ENCODE data around the gene GPR155. TPM values are rescaled to one million over a fixed set of nuclear protein-coding genes. Genes with fewer than 3 reads are reported as not detected.
"Not testable (repeated sequence)": the region's sequence is repeated elsewhere in the genome, so short reads cannot be mapped to it uniquely, and the experiment has no call there.

The GPR155 gene
- total and polyA plus RNA-seq, 2 experiments from 2014 or later = 1.2 to 1.3 TPM

DNA sequence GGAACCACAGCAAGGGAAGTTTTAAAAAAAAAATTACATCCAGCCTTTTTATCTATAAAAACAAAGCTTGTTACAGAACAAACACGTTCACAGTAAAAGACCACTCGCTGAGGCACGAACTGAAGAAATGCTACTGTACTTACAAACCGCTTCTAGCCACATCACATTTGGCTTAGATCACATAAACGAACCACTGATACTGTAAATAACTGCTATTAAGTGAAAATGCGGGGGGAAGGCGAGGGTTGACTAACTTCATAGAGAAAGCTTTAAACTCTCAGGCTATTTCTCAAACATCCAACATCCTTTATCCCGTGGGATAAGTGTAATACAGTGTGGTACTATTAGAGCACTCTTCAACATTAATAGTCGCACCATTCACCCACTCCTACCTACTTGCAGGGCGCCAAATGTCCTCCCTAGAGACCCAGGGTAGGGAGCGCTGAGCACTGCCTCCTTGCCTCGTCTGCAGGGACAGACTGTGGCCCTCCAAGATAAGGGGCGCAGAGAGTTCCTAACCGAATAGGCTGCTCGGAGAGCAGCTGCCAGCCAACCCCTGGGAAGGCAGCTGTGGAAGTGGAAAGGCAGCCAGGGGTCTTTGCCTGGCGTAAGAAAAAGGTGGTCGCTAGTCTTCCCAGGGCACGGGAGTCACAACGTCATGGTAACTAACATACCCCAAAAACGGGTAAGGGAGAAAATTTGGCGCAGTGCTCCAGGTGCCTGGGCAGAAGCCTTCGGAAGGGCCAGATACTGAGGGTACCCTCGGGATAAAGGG is 854 bp downstream of the GPR155 start (continued):
- TF ChIP-seq ZNF462 (CRISPR knock-in tag; IDR thresholded peaks at IDR 0.05) = no peak

DNA sequence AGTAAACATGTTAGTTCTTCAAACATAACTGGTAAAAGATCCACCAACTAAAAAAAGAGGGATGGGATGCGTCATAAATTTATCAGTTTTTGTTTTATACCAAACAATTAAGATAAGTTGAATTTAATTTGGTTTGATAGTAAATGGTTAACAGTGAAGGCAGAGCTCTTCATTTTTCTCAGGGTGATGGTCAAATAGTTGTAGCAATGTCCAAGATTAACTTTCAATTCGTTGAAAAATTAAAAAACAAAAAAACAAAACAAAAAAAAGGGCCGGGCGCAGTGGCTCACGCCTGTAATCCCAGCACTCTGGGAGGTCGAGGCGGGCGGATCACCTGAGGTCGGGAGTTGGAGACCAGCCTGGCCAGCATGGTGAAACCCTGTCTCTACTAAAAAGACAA is 1.8 kb downstream of the GPR155 start:
- ATAC-seq; H3K4me1 Mint-ChIP-seq; H3K9me2 ChIP-seq (ENCODE audit: insufficient read depth); H3K27ac Mint-ChIP-seq; H3F3A ChIP-seq (replicated peaks; ENCODE audit: low read depth); H3K4me1 ChIP-seq (ENCODE audit: insufficient read depth); H3K27ac ChIP-seq (ENCODE audit: low read depth); H3K4me3 Mint-ChIP-seq; H4K20me1 ChIP-seq (replicated peaks; ENCODE audit: insufficient read depth); H3K9me3 Mint-ChIP-seq; H3K4me2 ChIP-seq; H3K4me3 ChIP-seq; H3K36me3 ChIP-seq (ENCODE audit: insufficient read depth); H2AFZ ChIP-seq; DNase-seq (ENCODE audit: low spot score); H3K36me3 Mint-ChIP-seq (ENCODE audit: low read depth); H3K79me2 ChIP-seq (replicated peaks; ENCODE audit: insufficient read depth): not testable (repeated sequence)
- H3K27me3 ChIP-seq (ENCODE audit: insufficient read depth) = peaks cover 22% of the 10 kb centered on the region
- peaks cover 16% of the 10 kb centered on the region for H3K27me3 Mint-ChIP-seq (ENCODE audit: insufficient read depth, low read depth, poor library complexity)

GRCh38 chr2:174484573-174484972 is 2.3 kb downstream of the GPR155 start:
- ATAC-seq = no peak
- no peak overlapping the region for H3K4me2 ChIP-seq
- peaks cover 15% of the 10 kb centered on the region for H3K27me3 Mint-ChIP-seq (ENCODE audit: insufficient read depth, low read depth, poor library complexity)
- TF ChIP-seq EZH2phosphoT487 (IDR thresholded peaks at IDR 0.05; ENCODE audit: unreplicated experiment) (no peak), ZNF114 (CRISPR knock-in tag; IDR thresholded peaks at IDR 0.05) (no peak), EZH2 (IDR thresholded peaks at IDR 0.05; ENCODE audit: low read depth, unreplicated experiment) (no peak), POLR2AphosphoS5 (IDR thresholded peaks at IDR 0.05; ENCODE audit: low read depth) (no peak)
- TF ChIP-seq, protein P1, sequence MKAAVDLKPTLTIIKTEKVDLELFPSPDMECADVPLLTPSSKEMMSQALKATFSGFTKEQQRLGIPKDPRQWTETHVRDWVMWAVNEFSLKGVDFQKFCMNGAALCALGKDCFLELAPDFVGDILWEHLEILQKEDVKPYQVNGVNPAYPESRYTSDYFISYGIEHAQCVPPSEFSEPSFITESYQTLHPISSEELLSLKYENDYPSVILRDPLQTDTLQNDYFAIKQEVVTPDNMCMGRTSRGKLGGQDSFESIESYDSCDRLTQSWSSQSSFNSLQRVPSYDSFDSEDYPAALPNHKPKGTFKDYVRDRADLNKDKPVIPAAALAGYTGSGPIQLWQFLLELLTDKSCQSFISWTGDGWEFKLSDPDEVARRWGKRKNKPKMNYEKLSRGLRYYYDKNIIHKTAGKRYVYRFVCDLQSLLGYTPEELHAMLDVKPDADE (IDR thresholded peaks at IDR 0.05) = no peak

More at GRCh38 chr2:174484573-174484972, 2.3 kb downstream of the GPR155 start:
- H3K79me2 ChIP-seq (replicated peaks; ENCODE audit: insufficient read depth) = no peaks in the 10 kb centered on the region
- DNase-seq (ENCODE audit: low spot score) = no peak
- H4K20me1 ChIP-seq (replicated peaks; ENCODE audit: insufficient read depth) = no peaks in the 10 kb centered on the region
- H3K27ac ChIP-seq (ENCODE audit: low read depth) = no peak overlapping the region
- Mint-ChIP-seq H3K4me1 (peaks cover 5% of the 10 kb centered on the region), H3K9me3 (no peaks in the 10 kb centered on the region; the same call in 2 of the 3 replicates), H3K4me3 (no peak overlapping the region), H3K27ac (no peak overlapping the region), H3K36me3 (ENCODE audit: low read depth) (no peaks in the 10 kb centered on the region)
- H3K36me3 ChIP-seq (ENCODE audit: insufficient read depth) = no peaks in the 10 kb centered on the region
- no peak overlapping the region for H3K4me3 ChIP-seq
- H3K27me3 ChIP-seq (ENCODE audit: insufficient read depth) = peaks cover 22% of the 10 kb centered on the region
- no peaks in the 10 kb centered on the region for H3F3A ChIP-seq (replicated peaks; ENCODE audit: low read depth)
- H2AFZ ChIP-seq = no peak overlapping the region
- H3K9me2 ChIP-seq (ENCODE audit: insufficient read depth) = peaks cover 6% of the 10 kb centered on the region; the same call in 1 of the 2 replicates
- H3K4me1 ChIP-seq (ENCODE audit: insufficient read depth) = no peaks in the 10 kb centered on the region; the same call in 1 of the 2 replicates
